ENCODE results near the gene OR2A5. TPM values are rescaled to one million over a fixed set of nuclear protein-coding genes. Genes with fewer than 3 reads are reported as not detected.
"Not testable (repeated sequence)": the region's sequence is repeated elsewhere in the genome, so short reads cannot be mapped to it uniquely, and the experiment has no call there.

The OR2A5 gene
- total RNA-seq, result not detected
- long read RNA-seq, result 0 reads

GRCh38 chr7:144048648-144049047 is at the start of gene OR2A5:
Gene OR2A5, plus strand, starts transcription at chr7:144048948. Its CDS starts 1,454 bp downstream, at chr7:144050402.
- ATAC-seq (no peak), DNase-seq (ENCODE audit: missing footprints) (no peak)
- intact Hi-C loops (cut with DNase I), result no loop called here

- intact Hi-C loops (cut with DNase I), result no loop called here
- no peak for ATAC-seq
- DNase-seq (ENCODE audit: missing footprints), result no peak
These were observed 48.7 kb upstream of the OR2A5 start, which contains the start of gene OR6B1 for GRCh38 chr7:144000020-144000419. Gene OR6B1, plus strand, starts transcription at chr7:144000320. Its CDS starts 3,677 bp downstream, at chr7:144003997.

DNA sequence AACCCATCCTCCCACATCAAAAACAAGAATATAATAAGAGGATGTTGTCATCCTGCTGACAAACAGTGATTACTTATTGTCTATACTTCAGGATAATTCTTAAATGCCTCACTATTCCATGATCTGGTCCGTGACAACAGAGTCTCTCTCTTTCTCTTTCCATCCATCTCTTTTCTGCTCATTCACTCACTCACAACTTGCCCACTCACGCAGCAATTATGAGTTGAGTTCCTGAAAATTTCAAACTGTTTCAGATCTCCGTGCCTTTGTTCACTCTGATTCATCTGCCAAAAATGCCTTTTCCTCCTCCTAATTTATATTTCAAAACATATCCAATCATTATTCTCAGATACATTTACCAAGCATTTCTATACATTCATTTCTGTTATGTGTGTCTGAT is 47.2 kb upstream of the OR2A5 start:
- ATAC-seq (no peak), DNase-seq (ENCODE audit: missing footprints) (no peak)
- intact Hi-C loops (cut with DNase I), result no loop called here

DNA sequence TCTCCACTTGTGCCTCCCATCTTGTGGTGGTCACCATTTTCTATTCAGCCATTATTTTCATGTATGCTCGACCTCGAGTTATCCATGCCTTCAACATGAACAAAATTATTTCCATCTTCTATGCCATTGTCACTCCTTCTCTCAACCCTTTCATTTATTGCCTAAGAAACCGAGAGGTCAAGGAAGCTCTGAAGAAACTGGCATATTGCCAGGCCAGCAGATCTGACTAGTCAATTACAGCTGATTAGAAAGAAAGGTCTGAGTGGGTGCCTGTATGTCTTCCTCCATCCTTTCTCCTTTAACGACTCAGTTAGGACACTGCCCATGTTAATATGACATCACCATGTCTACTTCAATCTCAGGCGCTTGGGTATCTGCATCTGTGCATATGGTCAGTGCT is 44.0 kb upstream of the OR2A5 start:
- no peak for ATAC-seq
- DNase-seq (ENCODE audit: missing footprints), result no peak
- intact Hi-C loops (cut with DNase I), result no loop called here

- ATAC-seq (no peak), DNase-seq (ENCODE audit: missing footprints) (no peak)
- intact Hi-C loops (cut with DNase I), result no loop called here
These were observed 42.6 kb upstream of the OR2A5 start for GRCh38 chr7:144006029-144006691.

GRCh38 chr7:144006692-144007042 is 42.1 kb upstream of the OR2A5 start:
- intact Hi-C loops (cut with DNase I), result no loop called here
- ATAC-seq (no peak), DNase-seq (ENCODE audit: missing footprints) (no peak)

DNA sequence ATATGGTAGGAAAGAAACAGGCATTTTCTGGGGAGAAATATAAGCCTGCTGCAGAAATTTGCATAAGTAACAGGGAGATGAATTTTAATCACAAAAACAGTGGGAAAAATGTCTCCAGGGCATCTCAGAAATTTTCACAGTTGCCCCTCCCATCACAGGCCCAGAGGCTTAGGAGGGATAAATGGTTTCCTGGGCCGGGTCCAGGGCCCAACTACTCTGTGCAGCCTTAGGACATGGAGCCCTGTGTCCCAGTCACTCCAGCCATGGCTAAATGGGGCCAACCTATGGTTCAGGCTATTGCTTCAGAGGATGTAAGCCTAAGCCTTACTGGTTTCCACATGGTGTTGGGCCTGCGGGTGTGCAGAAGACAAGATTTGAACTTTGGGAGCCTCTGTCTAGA is 39.4 kb upstream of the OR2A5 start:
- intact Hi-C loops (cut with DNase I), result no loop called here
- no peak for ATAC-seq

DNA sequence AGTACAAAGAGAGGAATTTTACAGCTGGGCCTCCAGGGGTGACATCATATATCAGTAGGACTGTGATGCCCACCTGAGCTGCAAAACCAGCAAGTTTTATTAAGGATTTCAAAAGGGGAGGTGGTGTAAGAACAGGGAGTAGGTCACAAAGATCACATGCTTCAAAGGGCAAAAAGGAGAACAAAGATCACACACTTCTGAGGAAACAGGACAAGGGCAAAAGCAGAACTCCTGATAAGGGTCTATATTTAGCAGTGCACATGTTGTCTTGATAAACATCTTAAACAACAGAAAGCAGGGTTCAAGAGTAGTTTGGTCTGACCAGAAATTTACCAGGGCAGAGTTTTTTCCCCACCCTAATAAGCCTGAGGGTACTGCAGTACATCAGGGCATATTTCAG is 38.7 kb upstream of the OR2A5 start:
- intact Hi-C loops (cut with DNase I), result not testable (repeated sequence)

More for the DNA sequence above, 39.4 kb upstream of the OR2A5 start:
- DNase-seq (ENCODE audit: missing footprints), result no peak

DNA sequence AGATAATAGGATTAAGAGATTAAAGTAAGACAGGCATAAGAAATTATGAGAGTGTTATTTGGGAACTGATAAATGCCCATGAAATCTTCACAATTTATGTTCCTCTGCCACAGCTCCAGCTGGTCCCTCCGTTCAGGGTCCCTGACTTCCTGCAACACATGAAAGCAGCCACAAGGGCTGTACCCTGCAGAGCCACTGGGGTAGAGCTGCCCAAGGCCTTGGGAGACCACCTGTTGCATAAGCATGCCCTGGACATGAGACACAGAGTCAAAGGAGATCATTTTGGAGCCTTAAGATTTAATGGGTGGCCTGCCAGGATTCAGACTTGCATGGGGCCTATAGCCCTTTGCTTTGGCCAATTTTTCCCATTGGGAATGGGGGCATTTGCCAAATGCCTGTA is 37.9 kb upstream of the OR2A5 start:
- DNase-seq (ENCODE audit: missing footprints); ATAC-seq; intact Hi-C loops (cut with DNase I): not testable (repeated sequence)

More for the DNA sequence above, 38.7 kb upstream of the OR2A5 start:
- not testable (repeated sequence) for ATAC-seq; DNase-seq (ENCODE audit: missing footprints)

DNA sequence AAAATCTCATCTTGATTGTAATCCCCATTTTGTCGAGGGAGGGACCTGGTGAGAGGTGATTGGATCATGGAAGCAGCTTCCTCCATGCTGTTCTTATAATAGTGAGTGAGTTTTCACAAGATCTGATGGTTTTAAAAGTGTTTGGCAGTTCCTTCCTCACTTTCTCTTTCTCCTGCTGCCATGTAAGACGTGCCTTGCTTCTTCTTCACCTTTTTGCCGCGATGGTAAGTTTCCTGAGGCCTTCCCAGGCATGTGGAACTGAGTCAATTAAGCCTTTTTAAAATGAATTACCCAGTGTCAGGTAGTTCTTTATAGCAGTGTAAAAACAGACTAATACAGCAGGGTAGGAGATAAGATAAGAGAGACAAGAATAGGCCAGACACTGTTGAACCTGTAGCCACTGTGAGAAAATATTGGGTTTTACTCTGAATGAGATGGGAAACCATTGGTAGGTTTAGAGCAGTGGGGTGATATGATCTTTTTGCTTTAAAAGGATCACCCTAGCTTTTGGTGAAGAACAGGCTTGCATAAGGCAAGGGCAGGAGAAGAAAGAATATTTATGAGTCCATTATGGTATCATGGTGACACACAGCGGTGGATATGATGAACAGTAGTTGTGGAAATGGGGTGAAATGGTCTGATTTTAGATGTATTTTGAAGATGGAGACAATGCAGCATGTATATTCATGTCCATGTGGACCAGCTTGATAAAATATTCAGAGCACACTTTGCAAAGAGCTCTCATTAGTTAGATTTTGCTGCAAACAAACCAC is 37.1 kb upstream of the OR2A5 start:
- ATAC-seq (no peak), DNase-seq (ENCODE audit: missing footprints) (no peak)
- intact Hi-C loops (cut with DNase I), result no loop called here

DNA sequence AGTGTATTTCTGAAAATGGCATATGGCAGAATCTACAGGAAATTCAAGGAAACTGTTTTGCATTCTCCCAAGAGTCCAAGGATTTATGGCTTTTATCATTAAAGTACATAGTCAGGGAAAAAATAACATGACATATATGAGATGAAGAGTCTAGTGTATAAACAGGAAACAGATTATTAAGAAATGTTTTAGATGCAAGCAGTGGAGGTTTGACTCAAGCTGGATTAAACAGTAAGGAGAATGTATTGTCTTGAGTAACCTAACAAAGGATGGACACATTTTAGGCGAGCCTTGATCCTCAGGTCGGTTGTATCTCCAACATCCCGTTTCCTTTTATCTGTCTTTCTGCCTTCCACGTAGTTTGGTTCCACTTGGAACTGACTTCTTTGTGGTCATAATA is 30.7 kb upstream of the OR2A5 start:
- ATAC-seq (no peak), DNase-seq (ENCODE audit: missing footprints) (no peak)
- intact Hi-C loops (cut with DNase I), result no loop called here

DNA sequence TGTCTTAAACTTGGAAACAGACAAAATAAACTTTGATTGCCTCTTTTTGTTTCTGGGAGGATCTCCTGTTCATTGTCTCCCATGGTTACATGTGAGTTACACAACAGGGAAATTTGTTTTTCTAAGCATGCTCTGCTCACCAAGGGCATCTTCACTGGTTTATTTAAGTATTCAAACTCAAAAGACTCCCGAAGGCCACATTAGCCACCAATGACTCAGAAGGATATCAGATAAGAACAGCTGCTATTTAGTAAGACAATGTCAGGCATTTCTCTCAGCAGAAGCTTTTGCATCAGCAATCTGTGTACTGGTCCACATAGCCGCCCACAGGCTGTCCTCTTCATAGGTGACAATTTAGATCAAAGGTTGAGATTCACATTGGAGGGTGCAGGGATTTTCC is 29.3 kb upstream of the OR2A5 start:
- intact Hi-C loops (cut with DNase I), result no loop called here
- ATAC-seq (peak; percentile 80), DNase-seq (ENCODE audit: missing footprints) (no peak)

- intact Hi-C loops (cut with DNase I), result loop anchor here (5.0 kb wide), 1 partner anchor 118 kb away; the partner anchor contains the start of gene TCAF1
- DNase-seq (ENCODE audit: missing footprints) (no peak), ATAC-seq (peak; percentile 48)
These were observed 28.4 kb upstream of the OR2A5 start for GRCh38 chr7:144020340-144020739.

GRCh38 chr7:144022169-144022568 is 26.6 kb upstream of the OR2A5 start:
- no peak for ATAC-seq
- intact Hi-C loops (cut with DNase I), result loop anchor here (5.0 kb wide), 1 partner anchor 120 kb away; the partner anchor contains the start of gene TCAF1
- DNase-seq (ENCODE audit: missing footprints), result no peak

- intact Hi-C loops (cut with DNase I), result loop anchor here (5.0 kb wide), 1 partner anchor 121 kb away; the partner anchor contains the start of gene TCAF1
- ATAC-seq (no peak), DNase-seq (ENCODE audit: missing footprints) (no peak)
These were observed 25.4 kb upstream of the OR2A5 start for GRCh38 chr7:144023171-144023827.

DNA sequence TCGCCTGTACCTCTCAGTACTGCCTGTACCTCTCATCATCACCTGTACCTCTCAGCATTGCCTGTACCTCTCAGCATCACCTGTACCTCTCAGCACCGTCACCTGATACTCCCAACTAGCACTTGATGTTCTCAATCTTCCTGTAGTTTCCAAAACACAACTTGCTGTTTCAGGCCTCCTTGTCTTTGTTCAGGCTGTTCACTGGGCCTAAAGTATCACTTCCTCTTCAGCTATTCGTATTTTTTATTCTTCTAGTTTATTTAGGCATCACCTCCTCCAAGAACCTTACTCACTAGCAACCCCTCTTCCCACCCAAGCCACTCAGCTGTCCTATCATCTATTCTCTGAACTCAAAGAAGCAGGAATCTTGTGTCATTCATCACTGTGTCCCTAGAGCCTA is 24.5 kb upstream of the OR2A5 start:
- intact Hi-C loops (cut with DNase I), result loop anchor here (5.0 kb wide), 1 partner anchor 122 kb away; the partner anchor contains the start of gene TCAF1
- ATAC-seq (no peak), DNase-seq (ENCODE audit: missing footprints) (no peak)

DNA sequence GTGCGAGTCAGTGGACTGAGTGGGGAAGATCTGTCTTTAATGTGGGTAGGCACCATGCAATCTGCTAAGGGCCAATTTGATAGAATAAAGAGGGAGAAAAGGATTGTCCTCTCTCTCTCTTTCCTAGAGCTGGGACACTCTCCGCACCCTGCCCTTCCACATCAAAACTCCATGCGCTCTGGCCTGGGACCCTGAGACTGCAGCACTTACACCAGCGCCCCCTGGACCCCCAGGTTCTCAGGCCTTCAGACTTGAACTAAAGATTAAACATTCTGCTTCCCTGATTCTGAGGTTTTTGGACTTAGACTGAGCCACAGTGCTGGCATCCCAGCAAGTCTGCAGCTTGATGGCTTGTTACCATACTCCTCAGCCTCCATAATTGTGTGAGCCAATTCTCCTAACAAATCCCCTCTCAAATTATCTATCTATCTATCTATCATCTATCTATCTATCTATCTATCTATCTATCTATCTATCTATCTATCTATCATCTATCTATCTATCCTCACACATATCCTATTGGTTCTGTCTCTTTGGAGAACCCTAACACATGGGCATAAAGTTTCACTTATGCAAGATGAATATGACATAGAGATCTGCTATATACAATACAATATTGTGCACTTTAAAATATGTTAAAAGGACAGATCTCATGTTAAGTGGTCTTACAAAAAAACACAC is 22.4 kb upstream of the OR2A5 start:
- DNase-seq (ENCODE audit: missing footprints) (no peak), ATAC-seq (no peak)
- intact Hi-C loops (cut with DNase I), result loop anchor here (5.0 kb wide), 1 partner anchor 294 kb away; no protein-coding TSS in a partner anchor

GRCh38 chr7:144027070-144027469 is 21.7 kb upstream of the OR2A5 start:
- ATAC-seq (no peak), DNase-seq (ENCODE audit: missing footprints) (no peak)
- intact Hi-C loops (cut with DNase I), result loop anchor here (5.0 kb wide), 1 partner anchor 295 kb away; no protein-coding TSS in a partner anchor

GRCh38 chr7:144027974-144028373 is 20.8 kb upstream of the OR2A5 start:
- ATAC-seq (no peak), DNase-seq (ENCODE audit: missing footprints) (no peak)
- intact Hi-C loops (cut with DNase I), result loop anchor here (5.0 kb wide), 1 partner anchor 296 kb away; no protein-coding TSS in a partner anchor

Measured in Right ventricle myocardium inferior (tissue), 1 donor.